ENCODE measurements around the gene PDE6B.

DNA sequence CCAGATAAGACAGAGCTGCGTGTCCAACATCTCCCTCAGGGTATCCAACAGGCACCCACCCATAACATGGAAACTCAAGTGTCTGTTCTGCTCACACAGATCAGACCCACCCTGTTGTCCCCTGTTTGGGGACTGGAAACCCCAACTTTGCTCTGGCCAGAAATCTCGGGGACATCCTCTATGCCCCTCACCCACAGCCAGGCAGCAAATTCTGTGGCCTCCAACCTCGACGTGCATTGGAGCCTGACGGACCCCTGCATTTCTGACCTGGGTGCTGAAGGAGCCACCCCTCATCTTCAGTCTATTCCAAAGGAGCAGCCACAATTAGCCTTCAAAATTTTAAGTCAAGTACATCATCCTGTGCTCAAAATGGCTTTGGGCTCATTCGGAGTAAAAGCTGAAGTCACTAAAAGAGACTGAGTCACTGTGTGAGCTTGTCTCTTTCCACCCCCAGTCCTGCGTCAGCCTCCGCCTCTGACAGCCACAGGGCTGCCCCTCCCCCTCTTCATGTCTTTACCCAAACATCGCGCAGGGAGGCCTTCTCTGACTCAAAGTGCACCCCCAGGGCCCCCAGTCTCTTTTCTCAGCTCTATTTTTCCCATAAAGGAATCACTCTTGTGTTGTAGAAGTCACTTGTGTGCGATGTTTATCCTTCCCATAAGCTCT lies 24.4 kb upstream of the PDE6B start:
- TF ChIP-seq, protein P1, sequence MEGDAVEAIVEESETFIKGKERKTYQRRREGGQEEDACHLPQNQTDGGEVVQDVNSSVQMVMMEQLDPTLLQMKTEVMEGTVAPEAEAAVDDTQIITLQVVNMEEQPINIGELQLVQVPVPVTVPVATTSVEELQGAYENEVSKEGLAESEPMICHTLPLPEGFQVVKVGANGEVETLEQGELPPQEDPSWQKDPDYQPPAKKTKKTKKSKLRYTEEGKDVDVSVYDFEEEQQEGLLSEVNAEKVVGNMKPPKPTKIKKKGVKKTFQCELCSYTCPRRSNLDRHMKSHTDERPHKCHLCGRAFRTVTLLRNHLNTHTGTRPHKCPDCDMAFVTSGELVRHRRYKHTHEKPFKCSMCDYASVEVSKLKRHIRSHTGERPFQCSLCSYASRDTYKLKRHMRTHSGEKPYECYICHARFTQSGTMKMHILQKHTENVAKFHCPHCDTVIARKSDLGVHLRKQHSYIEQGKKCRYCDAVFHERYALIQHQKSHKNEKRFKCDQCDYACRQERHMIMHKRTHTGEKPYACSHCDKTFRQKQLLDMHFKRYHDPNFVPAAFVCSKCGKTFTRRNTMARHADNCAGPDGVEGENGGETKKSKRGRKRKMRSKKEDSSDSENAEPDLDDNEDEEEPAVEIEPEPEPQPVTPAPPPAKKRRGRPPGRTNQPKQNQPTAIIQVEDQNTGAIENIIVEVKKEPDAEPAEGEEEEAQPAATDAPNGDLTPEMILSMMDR (IDR thresholded peaks at IDR 0.05): no peak
- TF ChIP-seq MAFK (IDR thresholded peaks at IDR 0.05; ENCODE audit: partially characterized antibody) (no peak), EP300 (IDR thresholded peaks at IDR 0.05) (no peak), CEBPB (IDR thresholded peaks at IDR 0.05) (no peak), HDAC2 (IDR thresholded peaks at IDR 0.05) (no peak), RAD21 (conservative IDR thresholded peaks at IDR 0.05 in 1 of 2, IDR thresholded peaks at IDR 0.05 in 1 of 2) (no peak), CHD4 (IDR thresholded peaks at IDR 0.05; ENCODE audit: borderline replicate concordance) (no peak), ZSCAN20 (CRISPR knock-in tag; IDR thresholded peaks at IDR 0.05) (no peak), JUN (IDR thresholded peaks at IDR 0.05) (no peak), USF2 (IDR thresholded peaks at IDR 0.05) (no peak)
